Measurements from ENCODE around the gene DIS3L2. TPM values are rescaled to one million over a fixed set of nuclear protein-coding genes. Genes with fewer than 3 reads are reported as not detected.

The DIS3L2 gene
- total and polyA plus RNA-seq, 2 of the 4 experiments (the other 2 are of a cell fraction): 14.7 to 19.2 TPM

GRCh38 chr2:232102380-232102779, 140.9 kb downstream of the DIS3L2 start:
- dilution Hi-C loops (cut with HindIII; ENCODE audit: low sequenced_read_pairs, unreplicated experiment): no loop called here
- Histone ChIP-seq H3K27me3 (ENCODE audit: control insufficient read depth, insufficient read depth, low read length) (no peaks in the 10 kb centered on the region), H3K4me1 (ENCODE audit: control insufficient read depth, insufficient read depth, low read length) (no peaks in the 10 kb centered on the region), H3K9me3 (ENCODE audit: control insufficient read depth, insufficient read depth, low read length) (no peaks in the 10 kb centered on the region), H3K4me3 (ENCODE audit: insufficient read depth, low read depth, low read length) (no peak overlapping the region), H3K27ac (ENCODE audit: insufficient read depth, low read length) (no peak overlapping the region), H3K36me3 (ENCODE audit: control insufficient read depth, insufficient read depth, low read length) (no peaks in the 10 kb centered on the region), H4K91ac (ENCODE audit: insufficient read depth, low read depth, low read length) (no peak overlapping the region), H2AK9ac (replicated peaks; ENCODE audit: low read depth, low read length, poor library complexity) (no peak overlapping the region), H2BK20ac (ENCODE audit: low read depth, low read length) (no peak overlapping the region), H2BK5ac (ENCODE audit: low read depth, low read length, poor library complexity, severe bottlenecking) (no peak overlapping the region), H3K18ac (ENCODE audit: low read depth, low read length) (no peak overlapping the region), H2AFZ (replicated peaks; ENCODE audit: low read length, poor library complexity) (no peak overlapping the region), H3K4me2 (ENCODE audit: low read depth, low read length) (no peak overlapping the region), H4K5ac (ENCODE audit: low read depth, low read length) (no peak overlapping the region), H3K23ac (ENCODE audit: low read depth, low read length) (no peak overlapping the region), H4K8ac (ENCODE audit: low read depth in 2 of 2, low read length in 2 of 2) (no peak overlapping the region), H3K79me1 (ENCODE audit: low read depth in 1 of 2, low read length in 2 of 2) (peaks cover 0 to 8% of the 10 kb centered on the region in 2 experiments; a peak in 1 of 4 replicates), H4K20me1 (ENCODE audit: insufficient read depth, low read length) (no peaks in the 10 kb centered on the region), H3K56ac (ENCODE audit: extremely low read depth, insufficient read depth, low read length) (no peak overlapping the region), H2BK15ac (ENCODE audit: low read depth, low read length) (no peak overlapping the region), H3K14ac (replicated peaks; ENCODE audit: low read depth, low read length) (no peak overlapping the region), H2AK5ac (ENCODE audit: low read depth, low read length) (no peak overlapping the region), H2BK120ac (ENCODE audit: low read depth, low read length) (no peak overlapping the region), H3K9me1 (ENCODE audit: insufficient read depth, low read length) (no peaks in the 10 kb centered on the region; the same call in 1 of the 2 replicates), H3K4ac (ENCODE audit: low read depth, low read length) (no peak overlapping the region), H3K9ac (ENCODE audit: low read depth, low read length) (no peak overlapping the region)
- CTCF ChIA-PET: no interaction called here
- no TSS peak for BruUV-seq (replicated peaks)
- intact Hi-C loops (cut with micrococcal nuclease): no loop called here
- DNase-seq (no peak), ATAC-seq (ENCODE audit: low read depth) (no peak)
- WGBS, 2 experiments (ENCODE audit: extremely low coverage in 2 of 2, insufficient read length in 1 of 2): 80% methylated on average over 1 of the region's 4 CpGs; no CpG with 5 or more reads in 1 of the 2 experiments
- POLR2A ChIA-PET (ENCODE audit: unreplicated experiment): no interaction called here
- in situ Hi-C loops (cut with MboI; ENCODE audit: low sequenced_read_pairs): no loop called here
- TF ChIP-seq ELK1 (IDR thresholded peaks at IDR 0.05; ENCODE audit: borderline replicate concordance, low read depth, low read length): no peak
- TF ChIP-seq BHLHE40 (IDR thresholded peaks at IDR 0.05; ENCODE audit: low read depth, low read length): no peak
- TF ChIP-seq CHD1 (IDR thresholded peaks at IDR 0.05; ENCODE audit: low read depth, low read length): no peak
- TF ChIP-seq NFE2L2 (IDR thresholded peaks at IDR 0.05; ENCODE audit: low read depth, low read length): no peak
- no peak for TF ChIP-seq MAFK (IDR thresholded peaks at IDR 0.05; ENCODE audit: low read depth, low read length)
- TF ChIP-seq FOS (IDR thresholded peaks at IDR 0.05; ENCODE audit: low read depth, low read length): no peak
- no peak for TF ChIP-seq RCOR1 (IDR thresholded peaks at IDR 0.05; ENCODE audit: insufficient replicate concordance, low read length)
- no peak for TF ChIP-seq MXI1 (IDR thresholded peaks at IDR 0.05; ENCODE audit: borderline replicate concordance, low read depth, low read length)
- no peak for TF ChIP-seq USF2 (IDR thresholded peaks at IDR 0.05; ENCODE audit: low read depth, low read length)
- no peak for TF ChIP-seq MAZ (IDR thresholded peaks at IDR 0.05; ENCODE audit: borderline replicate concordance, low read depth, low read length)
- no peak for TF ChIP-seq RFX5 (IDR thresholded peaks at IDR 0.05; ENCODE audit: low read depth, low read length)
- TF ChIP-seq POLR2A (IDR thresholded peaks at IDR 0.05; ENCODE audit: low read depth, low read length): no peak
